HepG2 (cell line): ENCODE measurements around the gene RAI14.

Experiments
- ASH2L ChIP-seq: fragments of 300-600, 200-600 bp; sonication (generic); IDR thresholded peaks from 2 replicates; pipeline ENCODE4 v1.7.0; 2017; ENCODE audit warnings: low read depth, mild to moderate bottlenecking, moderate library complexity, mixed read lengths, low read length; ENCODE audit not compliant: insufficient read length
- CBX2 ChIP-seq, 2 experiments: fragments of 200-600 bp in 1 of 2; sonication (generic); formaldehyde crosslinking in 1 of 2; IDR thresholded peaks; 2 replicates each; pipeline versions ENCODE4 v1.7.0 to v1.8.1; 2018 to 2022; ENCODE audit warnings: low read depth in 2 of 2, low read length in 1 of 2, mild to moderate bottlenecking in 1 of 2, missing genetic modification reagents in 1 of 2
- FOXK1 ChIP-seq: sonication (generic); formaldehyde crosslinking; IDR thresholded peaks from 2 replicates; pipeline ENCODE4 v1.4.0; 2020; ENCODE audit warnings: low read depth, missing genetic modification reagents, borderline replicate concordance
- GFI1 ChIP-seq: sonication (generic); formaldehyde crosslinking; IDR thresholded peaks from 2 replicates; pipeline ENCODE4 v1.5.0; 2020; ENCODE audit warnings: missing genetic modification reagents, mild to moderate bottlenecking, borderline replicate concordance
- REST ChIP-seq, 2 experiments: IDR thresholded peaks; 2 replicates each; pipeline ENCODE4 v1.6.1; 2011 to 2012; ENCODE audit warnings: low read length in 2 of 2, borderline replicate concordance in 1 of 2, low read depth in 1 of 2, mild to moderate bottlenecking in 1 of 2, moderate library complexity in 1 of 2
- TP53 ChIP-seq: sonication (generic); formaldehyde crosslinking; conservative IDR thresholded peaks from 2 replicates; pipeline ENCODE4 v1.4.0; 2020; ENCODE audit warnings: missing genetic modification reagents
- ZBTB3 ChIP-seq: sonication (generic); formaldehyde crosslinking; IDR thresholded peaks from 2 replicates; pipeline ENCODE4 v1.4.0; 2020; ENCODE audit warnings: low read depth, mild to moderate bottlenecking, moderate library complexity, missing genetic modification reagents, borderline replicate concordance
- ZNF407 ChIP-seq: sonication (generic); formaldehyde crosslinking; IDR thresholded peaks from one replicate; pipeline ENCODE4 v1.5.1; 2020; ENCODE audit warnings: mild to moderate bottlenecking, missing genetic modification reagents; ENCODE audit errors: not compliant biosample characterization

- TF ChIP-seq ASH2L (no peak), CBX2 (IDR thresholded peaks at IDR 0.05; ENCODE audit: low read depth, low read length) (no peak), CBX2 (CRISPR knock-in tag; IDR thresholded peaks at IDR 0.05; ENCODE audit: low read depth) (no peak), REST (IDR thresholded peaks at IDR 0.05; ENCODE audit: borderline replicate concordance in 1 of 2, low read depth in 1 of 2, low read length in 2 of 2) (no peak), GFI1 (CRISPR knock-in tag) (no peak), ZNF407 (CRISPR knock-in tag) (no peak), TP53 (CRISPR knock-in tag) (no peak), FOXK1 (no peak), ZBTB3 (CRISPR knock-in tag) (no peak)
Observed at GRCh38 chr5:34755926-34756325, 99.8 kb downstream of the RAI14 start.
